ENCODE results near the gene HHIPL1.

Gene HHIPL1

GRCh38 chr14:99681832-99682148, 36.9 kb downstream of the HHIPL1 start:
- no peaks in the 10 kb centered on the region for H3K36me3 ChIP-seq (ENCODE audit: insufficient read depth, low read depth, low read length)
- no peak overlapping the region for H3K9ac ChIP-seq (ENCODE audit: low read depth, low read length)
- no peak overlapping the region for H3K4me3 ChIP-seq (ENCODE audit: low read length)
- H3K27me3 ChIP-seq (ENCODE audit: insufficient read depth, low read length) = peaks cover 4% of the 10 kb centered on the region; the same call in 1 of the 2 replicates
- peaks cover 5% of the 10 kb centered on the region; the same call in 1 of the 2 replicates for H3K4me1 ChIP-seq (ENCODE audit: insufficient read depth, low read length)
- no peak overlapping the region for H3K27ac ChIP-seq (ENCODE audit: low read length)
- peaks cover 23% of the 10 kb centered on the region for H3K9me3 ChIP-seq (ENCODE audit: insufficient read depth, low read depth, low read length)

GRCh38 chr14:99682809-99683618, 38.1 kb downstream of the HHIPL1 start:
- no peak overlapping the region for H3K27ac ChIP-seq (ENCODE audit: low read length)
- H3K9ac ChIP-seq (ENCODE audit: low read depth, low read length) = peak overlapping the region; percentile 89; the same call in 1 of the 2 replicates
- H3K4me1 ChIP-seq (ENCODE audit: insufficient read depth, low read length) = peaks cover 5% of the 10 kb centered on the region; the same call in 1 of the 2 replicates
- H3K27me3 ChIP-seq (ENCODE audit: insufficient read depth, low read length) = peaks cover 4% of the 10 kb centered on the region; the same call in 1 of the 2 replicates
- H3K36me3 ChIP-seq (ENCODE audit: insufficient read depth, low read depth, low read length) = no peaks in the 10 kb centered on the region
- peaks cover 13% of the 10 kb centered on the region for H3K9me3 ChIP-seq (ENCODE audit: insufficient read depth, low read depth, low read length)
- peak overlapping the region; percentile 92 for H3K4me3 ChIP-seq (ENCODE audit: low read length)

- peak within 1 kb of the TSS; percentile 89; the same call in 1 of the 2 replicates for H3K9ac ChIP-seq (ENCODE audit: low read depth, low read length)
- H3K27ac ChIP-seq (ENCODE audit: low read length) = no peak within 1 kb of the TSS
- peaks cover 4% of the 10 kb centered on the region; the same call in 1 of the 2 replicates for H3K27me3 ChIP-seq (ENCODE audit: insufficient read depth, low read length)
- H3K36me3 ChIP-seq (ENCODE audit: insufficient read depth, low read depth, low read length) = no peaks in the 10 kb centered on the region
- H3K4me3 ChIP-seq (ENCODE audit: low read length) = peak within 1 kb of the TSS; percentile 92
- peaks cover 5% of the 10 kb centered on the region for H3K9me3 ChIP-seq (ENCODE audit: insufficient read depth, low read depth, low read length)
- H3K4me1 ChIP-seq (ENCODE audit: insufficient read depth, low read length) = peaks cover 5% of the 10 kb centered on the region; the same call in 1 of the 2 replicates
Measured at GRCh38 chr14:99683619-99684409, 38.9 kb downstream of the HHIPL1 start, which contains the start of gene CYP46A1. Gene CYP46A1, plus strand, starts transcription at chr14:99684298. Its CDS starts 120 bp downstream, at chr14:99684418.

GRCh38 chr14:99684410-99684934, 39.5 kb downstream of the HHIPL1 start:
- Histone ChIP-seq H3K27me3 (ENCODE audit: insufficient read depth, low read length) (peaks cover 4% of the 10 kb centered on the region; the same call in 1 of the 2 replicates), H3K27ac (ENCODE audit: low read length) (no peak overlapping the region), H3K36me3 (ENCODE audit: insufficient read depth, low read depth, low read length) (no peaks in the 10 kb centered on the region), H3K4me1 (ENCODE audit: insufficient read depth, low read length) (peaks cover 5% of the 10 kb centered on the region; the same call in 1 of the 2 replicates), H3K9ac (ENCODE audit: low read depth, low read length) (peak overlapping the region; percentile 16; the same call in 1 of the 2 replicates), H3K9me3 (ENCODE audit: insufficient read depth, low read depth, low read length) (no peaks in the 10 kb centered on the region), H3K4me3 (ENCODE audit: low read length) (peak overlapping the region; percentile 64)

- Histone ChIP-seq H3K9ac (ENCODE audit: low read depth, low read length) (no peak overlapping the region), H3K36me3 (ENCODE audit: insufficient read depth, low read depth, low read length) (no peaks in the 10 kb centered on the region), H3K9me3 (ENCODE audit: insufficient read depth, low read depth, low read length) (no peaks in the 10 kb centered on the region), H3K27ac (ENCODE audit: low read length) (no peak overlapping the region), H3K27me3 (ENCODE audit: insufficient read depth, low read length) (peaks cover 4% of the 10 kb centered on the region; the same call in 1 of the 2 replicates), H3K4me3 (ENCODE audit: low read length) (no peak overlapping the region), H3K4me1 (ENCODE audit: insufficient read depth, low read length) (peaks cover 5% of the 10 kb centered on the region; the same call in 1 of the 2 replicates)
Measured at GRCh38 chr14:99685151-99685591, 40.2 kb downstream of the HHIPL1 start.

- Histone ChIP-seq H3K4me3 (ENCODE audit: low read length) (no peak overlapping the region), H3K4me1 (ENCODE audit: insufficient read depth, low read length) (peaks cover 5% of the 10 kb centered on the region; the same call in 1 of the 2 replicates), H3K36me3 (ENCODE audit: insufficient read depth, low read depth, low read length) (no peaks in the 10 kb centered on the region), H3K9ac (ENCODE audit: low read depth, low read length) (no peak overlapping the region), H3K27me3 (ENCODE audit: insufficient read depth, low read length) (peaks cover 4% of the 10 kb centered on the region; the same call in 1 of the 2 replicates), H3K27ac (ENCODE audit: low read length) (no peak overlapping the region), H3K9me3 (ENCODE audit: insufficient read depth, low read depth, low read length) (no peaks in the 10 kb centered on the region)
Measured at GRCh38 chr14:99685596-99685995, 40.7 kb downstream of the HHIPL1 start.

- Histone ChIP-seq H3K36me3 (ENCODE audit: insufficient read depth, low read depth, low read length) (no peaks in the 10 kb centered on the region), H3K9ac (ENCODE audit: low read depth, low read length) (no peak overlapping the region), H3K4me3 (ENCODE audit: low read length) (no peak overlapping the region), H3K4me1 (ENCODE audit: insufficient read depth, low read length) (peaks cover 5% of the 10 kb centered on the region; the same call in 1 of the 2 replicates), H3K27me3 (ENCODE audit: insufficient read depth, low read length) (peaks cover 4% of the 10 kb centered on the region; the same call in 1 of the 2 replicates), H3K9me3 (ENCODE audit: insufficient read depth, low read depth, low read length) (no peaks in the 10 kb centered on the region), H3K27ac (ENCODE audit: low read length) (no peak overlapping the region)
Measured at GRCh38 chr14:99686557-99687283, 41.8 kb downstream of the HHIPL1 start.

- Histone ChIP-seq H3K36me3 (ENCODE audit: insufficient read depth, low read depth, low read length) (no peaks in the 10 kb centered on the region), H3K27ac (ENCODE audit: low read length) (no peak overlapping the region), H3K27me3 (ENCODE audit: insufficient read depth, low read length) (peaks cover 4% of the 10 kb centered on the region; the same call in 1 of the 2 replicates), H3K4me3 (ENCODE audit: low read length) (no peak overlapping the region), H3K9me3 (ENCODE audit: insufficient read depth, low read depth, low read length) (no peaks in the 10 kb centered on the region), H3K9ac (ENCODE audit: low read depth, low read length) (no peak overlapping the region), H3K4me1 (ENCODE audit: insufficient read depth, low read length) (peaks cover 5% of the 10 kb centered on the region; the same call in 1 of the 2 replicates)
Measured at GRCh38 chr14:99687284-99688209, 42.6 kb downstream of the HHIPL1 start.

GRCh38 chr14:99688210-99688581, 43.3 kb downstream of the HHIPL1 start:
- Histone ChIP-seq H3K4me3 (ENCODE audit: low read length) (no peak overlapping the region), H3K4me1 (ENCODE audit: insufficient read depth, low read length) (peaks cover 2% of the 10 kb centered on the region; the same call in 1 of the 2 replicates), H3K36me3 (ENCODE audit: insufficient read depth, low read depth, low read length) (no peaks in the 10 kb centered on the region), H3K27ac (ENCODE audit: low read length) (no peak overlapping the region), H3K9ac (ENCODE audit: low read depth, low read length) (no peak overlapping the region), H3K27me3 (ENCODE audit: insufficient read depth, low read length) (peaks cover 4% of the 10 kb centered on the region; the same call in 1 of the 2 replicates), H3K9me3 (ENCODE audit: insufficient read depth, low read depth, low read length) (no peaks in the 10 kb centered on the region)

GRCh38 chr14:99688629-99689028, 43.7 kb downstream of the HHIPL1 start:
- H3K36me3 ChIP-seq (ENCODE audit: insufficient read depth, low read depth, low read length) = no peaks in the 10 kb centered on the region
- H3K4me1 ChIP-seq (ENCODE audit: insufficient read depth, low read length) = peaks cover 2% of the 10 kb centered on the region; the same call in 1 of the 2 replicates
- H3K9ac ChIP-seq (ENCODE audit: low read depth, low read length) = no peak overlapping the region
- H3K9me3 ChIP-seq (ENCODE audit: insufficient read depth, low read depth, low read length) = no peaks in the 10 kb centered on the region
- H3K27ac ChIP-seq (ENCODE audit: low read length) = no peak overlapping the region
- H3K4me3 ChIP-seq (ENCODE audit: low read length) = no peak overlapping the region
- H3K27me3 ChIP-seq (ENCODE audit: insufficient read depth, low read length) = peaks cover 4% of the 10 kb centered on the region; the same call in 1 of the 2 replicates

Data from iPS-20b (cell line).